Stimulated activated CD8-positive, alpha-beta memory T cell treated with anti-CD3 and anti-CD28 coated beads, Interleukin-2, amount 100 ng/mL, for 1 hour (primary cell): ENCODE measurements around the gene ZNF217.
"Not testable (repeated sequence)": the region's sequence is repeated elsewhere in the genome, so short reads cannot be mapped to it uniquely, and the experiment has no call there.

Source experiments
- DNase-seq, 2 donors: peaks; one replicate each; pipeline ENCODE4 v3.0.0-alpha.2; 2020; ENCODE audit warnings: low read depth in 2 of 2

Gene ZNF217

DNA sequence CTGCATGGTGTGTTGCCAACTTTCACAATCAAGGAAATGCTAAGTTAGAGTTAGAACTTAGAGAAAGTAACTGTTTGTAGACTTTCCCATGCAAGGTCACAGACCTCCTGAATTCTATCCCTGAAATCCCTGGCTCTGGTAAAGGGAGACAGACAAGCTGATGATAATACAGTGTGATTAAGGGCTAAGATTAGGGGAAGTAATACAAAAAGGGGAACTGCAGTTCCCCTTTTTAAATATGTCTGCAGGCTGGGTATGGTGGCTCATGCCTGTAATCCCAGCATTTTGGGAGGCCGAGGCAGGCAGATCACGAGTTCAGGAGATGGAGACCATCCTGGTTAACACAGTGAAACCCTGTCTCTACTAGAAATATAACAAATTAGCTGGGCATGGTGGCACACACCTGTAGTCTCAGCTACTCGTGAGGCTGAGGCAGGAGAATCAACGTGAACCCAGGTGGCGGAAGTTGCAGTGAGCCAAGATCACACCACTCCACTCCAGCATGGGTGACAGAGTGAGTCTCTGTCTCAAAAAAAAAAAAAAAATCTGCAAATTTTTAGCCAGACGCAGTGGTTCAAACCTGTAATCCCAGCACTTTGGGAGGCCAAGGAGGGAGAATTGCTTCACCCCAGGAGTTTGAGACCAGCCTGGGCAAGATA, 60.9 kb downstream of the ZNF217 start:
- DNase-seq, result not testable (repeated sequence)

DNA sequence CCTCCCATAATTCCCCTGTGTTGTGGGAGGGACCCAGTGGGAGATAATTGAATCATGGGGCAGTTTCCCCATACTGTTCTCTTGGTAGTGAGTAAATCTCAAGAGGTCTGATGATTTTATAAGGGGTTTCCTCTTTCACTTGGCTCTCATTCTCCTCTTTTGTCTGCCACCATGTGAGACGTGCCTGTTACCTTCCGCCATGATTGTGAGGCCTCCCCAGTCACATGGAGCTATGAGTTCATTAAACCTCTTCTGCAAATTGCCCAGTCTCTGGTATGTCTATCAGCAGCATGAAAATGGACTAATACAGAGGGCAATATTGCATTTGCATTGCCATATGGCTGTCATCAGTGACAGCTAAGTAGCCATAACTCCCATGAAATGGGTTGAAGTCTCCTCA, 63.2 kb downstream of the ZNF217 start:
- DNase-seq, result no peak

DNA sequence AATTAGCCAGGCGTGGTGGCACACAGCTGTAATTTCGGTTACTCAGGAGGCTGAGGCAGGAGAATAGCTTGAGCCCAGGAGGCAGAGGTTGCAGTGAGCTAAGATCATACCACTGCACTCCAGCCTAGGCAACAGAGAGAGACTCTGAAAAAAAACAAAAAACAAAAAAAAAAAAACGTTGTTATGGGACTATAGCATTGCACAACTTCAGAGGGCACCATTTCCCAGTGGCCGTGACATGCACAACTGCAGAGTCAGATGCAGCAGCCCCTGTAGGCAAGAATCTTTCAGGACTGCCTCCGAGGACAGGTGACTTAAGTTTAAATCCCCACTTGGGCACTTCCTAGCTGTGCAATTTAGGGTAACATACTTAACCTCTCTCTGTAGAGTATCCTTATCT, 64.0 kb downstream of the ZNF217 start:
- DNase-seq, result no peak

DNA sequence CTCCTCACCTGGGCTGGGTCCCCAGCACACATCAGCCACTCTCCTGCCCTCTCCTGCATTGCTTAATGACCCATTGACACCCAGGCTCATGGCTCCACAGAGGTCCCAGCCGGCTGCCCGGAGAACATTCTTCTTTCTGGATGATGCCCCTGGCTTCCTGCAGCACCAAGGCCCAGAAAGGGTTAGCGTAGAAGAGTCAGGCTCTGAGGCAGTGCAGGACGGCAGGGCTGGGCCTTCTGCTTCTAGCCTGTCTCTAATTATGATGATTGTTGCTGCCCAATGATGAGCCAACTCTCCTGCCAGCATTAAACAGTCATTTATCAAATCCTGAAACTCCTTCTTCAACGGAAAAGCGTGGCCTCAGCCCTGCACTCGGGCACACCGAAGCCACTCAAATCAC, 66.4 kb downstream of the ZNF217 start:
- no peak for DNase-seq

DNA sequence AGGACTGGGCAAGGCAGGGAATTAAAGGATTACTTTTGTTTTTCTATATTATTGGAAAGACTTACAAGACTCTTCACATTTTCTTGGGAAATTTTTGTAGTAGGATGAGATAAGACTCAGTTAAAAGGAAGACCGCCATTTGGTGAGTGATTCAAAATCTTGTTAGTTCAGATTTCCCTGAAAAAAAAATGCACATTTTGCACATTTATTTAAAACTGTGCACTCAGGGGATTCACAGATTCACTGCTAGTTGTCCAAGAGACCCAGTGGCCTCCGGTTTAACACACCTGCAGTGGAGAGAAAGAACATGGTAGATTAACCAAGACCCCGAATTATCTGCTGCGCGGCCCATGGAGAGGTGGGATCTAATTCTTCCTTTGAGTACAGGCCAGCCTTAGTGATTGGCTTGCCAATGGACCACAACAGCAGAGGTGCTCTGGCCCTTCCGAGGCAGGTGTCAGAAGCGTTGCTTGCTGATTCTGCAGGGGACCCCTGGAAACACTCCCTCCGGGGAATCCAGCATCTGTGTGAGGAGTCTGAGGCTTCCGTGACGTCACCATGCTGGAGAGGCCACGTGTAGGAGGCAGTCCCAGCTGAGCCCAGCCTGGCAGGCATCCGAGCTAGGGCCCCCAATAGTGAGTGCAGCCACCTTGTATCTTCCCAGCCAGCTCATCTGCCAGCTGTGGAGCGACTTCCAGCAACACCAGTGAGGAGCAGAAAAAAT, 68.9 kb downstream of the ZNF217 start:
- no peak for DNase-seq

DNA sequence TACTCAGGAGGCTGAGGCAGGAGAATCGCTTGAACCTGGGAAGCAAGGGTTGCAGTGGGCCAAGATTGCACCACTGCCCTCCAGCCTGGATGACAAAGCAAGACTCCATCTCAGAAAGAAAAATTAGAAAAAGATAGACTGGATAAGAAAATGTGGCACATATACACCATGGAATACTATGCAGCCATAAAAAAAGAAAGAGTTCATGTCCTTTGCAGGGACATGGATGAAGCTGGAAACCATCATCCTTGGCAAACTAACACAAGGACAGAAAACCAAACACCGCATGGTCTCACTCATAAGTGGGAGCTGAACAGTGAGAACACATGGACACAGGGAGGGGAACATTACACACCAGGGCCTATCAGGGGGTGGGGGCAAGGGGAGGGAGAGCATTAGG, 70.0 kb downstream of the ZNF217 start:
- DNase-seq, result not testable (repeated sequence)

DNA sequence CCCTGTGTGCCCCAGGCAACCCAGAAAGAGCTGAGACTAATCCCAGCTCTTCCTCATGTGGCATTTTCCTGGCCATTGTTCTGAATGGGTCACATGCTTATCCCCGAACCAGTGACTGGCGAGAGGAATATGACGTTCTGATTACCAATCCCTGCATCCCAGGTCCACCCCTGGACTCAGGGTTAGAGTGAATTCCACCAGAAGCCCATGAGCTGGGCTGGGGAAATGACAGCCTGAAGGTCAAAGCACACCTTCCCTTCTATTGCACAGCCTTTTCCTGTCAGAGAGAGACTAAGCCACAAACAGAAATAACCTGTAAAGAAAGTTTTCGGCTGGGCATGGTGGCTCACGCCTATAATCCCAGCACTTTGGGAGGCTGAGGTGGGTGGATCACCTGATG, 70.9 kb downstream of the ZNF217 start:
- DNase-seq, result no peak

DNA sequence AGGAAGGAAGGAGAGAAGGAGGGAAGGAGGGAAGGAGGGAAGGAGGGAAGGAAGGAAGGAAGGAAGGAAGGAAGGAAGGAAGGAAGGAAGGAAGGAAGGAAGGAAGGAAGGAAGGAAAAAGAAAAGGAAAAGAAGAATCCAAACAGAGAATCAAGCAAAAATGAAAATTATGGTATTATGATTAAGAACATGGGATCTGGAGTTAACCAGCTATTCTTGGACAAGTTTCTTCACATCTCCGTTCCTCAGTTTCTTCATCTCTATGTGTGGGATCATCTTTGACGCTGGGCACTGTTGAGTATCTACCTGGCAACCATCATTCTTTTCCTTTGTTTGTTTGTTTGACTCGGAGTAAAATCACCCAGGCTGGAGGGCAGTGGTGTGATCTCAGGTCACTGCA, 71.6 kb downstream of the ZNF217 start:
- no peak for DNase-seq

DNA sequence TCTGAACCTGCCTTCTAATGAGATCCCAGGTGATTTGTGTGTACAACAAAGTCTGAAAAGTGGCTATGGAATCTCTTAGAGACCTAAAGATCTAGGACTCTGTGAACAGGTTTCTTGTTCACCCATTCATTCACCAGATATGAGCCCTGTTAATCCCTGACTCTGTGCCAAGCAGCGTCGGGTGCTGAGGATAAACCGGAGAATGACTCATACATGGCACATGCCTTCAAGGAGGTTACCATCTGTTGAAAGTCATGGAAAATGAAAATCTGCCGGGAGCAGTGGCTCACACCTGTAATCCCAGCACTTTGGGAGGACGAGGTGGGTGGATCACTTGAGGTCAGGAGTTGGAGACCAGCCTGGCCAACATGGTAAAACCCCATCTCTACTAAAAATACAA, 72.2 kb downstream of the ZNF217 start:
- not testable (repeated sequence) for DNase-seq

DNA sequence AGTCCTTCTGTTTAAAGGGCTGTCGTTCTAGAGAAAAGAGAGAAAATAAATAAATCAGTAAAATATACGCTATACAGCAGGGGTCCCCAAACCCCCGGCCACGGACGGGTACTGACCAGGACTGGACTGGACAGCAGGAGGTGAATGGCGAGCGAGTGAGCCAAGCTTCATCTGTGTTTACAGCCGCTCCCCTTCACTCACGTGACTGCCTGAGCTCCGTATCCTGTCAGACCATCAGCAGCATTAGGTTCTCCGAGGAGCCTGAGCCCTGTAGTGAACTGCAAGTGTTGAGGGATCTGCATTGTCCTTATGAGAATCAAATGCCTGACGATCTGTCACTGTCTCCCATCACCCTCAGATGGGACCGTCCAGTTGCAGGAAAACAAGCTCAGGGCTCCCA, 76.5 kb downstream of the ZNF217 start:
- no peak for DNase-seq
